GM10847 (cell line): Measurements from ENCODE around the gene MOB1B.

ENCODE experiments used
- POLR2A ChIP-seq: IDR thresholded peaks from 2 replicates; pipeline ENCODE4 v1.6.1; 2011; ENCODE audit not compliant: insufficient read length; ENCODE audit errors: extremely low read depth

Gene MOB1B

GRCh38 chr4:71020611-71021010, 118.4 kb downstream of the MOB1B start:
- TF ChIP-seq POLR2A = no peak

DNA sequence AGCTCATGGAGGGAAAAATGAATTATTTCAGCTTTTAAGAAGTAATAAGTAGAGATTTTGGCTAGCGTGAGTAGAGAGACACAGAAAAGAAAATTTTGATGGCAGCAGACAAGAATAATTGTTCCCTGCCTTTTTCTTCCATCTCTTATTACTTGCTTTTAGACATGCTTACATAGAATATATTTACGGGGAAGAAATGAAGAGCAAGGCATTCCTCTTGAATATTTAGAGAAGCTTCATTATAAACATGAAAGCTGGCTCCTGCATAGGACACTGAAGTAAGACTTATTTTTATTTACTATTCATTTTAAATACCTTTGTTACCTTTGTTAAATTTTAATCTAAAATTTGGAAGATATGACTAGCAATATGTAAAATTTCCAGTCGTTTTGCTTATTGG, 123.5 kb downstream of the MOB1B start:
- TF ChIP-seq POLR2A = no peak

- TF ChIP-seq POLR2A = no peak
Measured at GRCh38 chr4:71026086-71026485, 123.9 kb downstream of the MOB1B start.

DNA sequence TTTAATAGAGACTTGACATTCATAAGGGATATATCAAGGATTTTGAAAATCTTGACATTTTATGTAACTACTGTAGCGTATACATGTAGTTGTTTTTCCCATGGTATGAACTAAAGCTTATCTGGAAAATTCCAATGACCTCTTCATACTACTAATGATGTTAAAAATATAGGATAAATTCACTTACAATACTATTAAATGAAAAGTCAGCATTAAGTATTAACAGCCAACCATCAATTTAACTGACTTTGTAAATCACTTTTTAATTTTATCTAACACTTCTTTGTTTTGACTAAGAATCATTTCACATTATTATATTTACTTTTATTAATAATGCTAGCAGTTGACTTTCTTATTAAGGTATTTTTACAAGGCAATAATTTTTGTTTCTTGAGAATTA, 125.4 kb downstream of the MOB1B start:
- no peak for TF ChIP-seq POLR2A

DNA sequence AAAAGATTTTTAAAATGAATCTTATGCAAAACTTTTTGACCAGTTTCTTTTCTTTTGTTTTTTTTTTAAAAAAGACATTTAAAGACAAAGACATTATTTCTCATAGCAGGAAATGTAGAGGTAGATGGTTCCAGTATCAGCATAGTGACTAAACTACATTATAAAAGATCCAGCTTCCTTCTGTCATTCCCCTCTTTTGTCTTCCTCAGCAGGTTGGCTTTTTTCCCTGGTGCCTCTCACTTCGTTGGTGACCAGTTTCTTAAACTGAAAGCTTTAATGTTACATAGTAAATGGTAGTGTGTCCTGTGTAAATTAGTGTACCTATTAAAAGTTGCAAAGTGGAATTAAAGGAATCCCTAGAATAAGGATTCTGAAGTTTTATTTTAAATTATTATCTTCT, 127.3 kb downstream of the MOB1B start:
- TF ChIP-seq POLR2A = no peak
